ENCODE data around the gene FKBP2.
A peak's percentile ranks its signal among the peaks of the same experiment; 100 is the strongest.

FKBP2 gene

GRCh38 chr11:64241491-64242374 lies 838 bp downstream of the FKBP2 start:
- peak overlapping the region; percentile 69 for H3K4me3 ChIP-seq (ENCODE audit: low read depth, low read length)
- TF ChIP-seq, protein P1, sequence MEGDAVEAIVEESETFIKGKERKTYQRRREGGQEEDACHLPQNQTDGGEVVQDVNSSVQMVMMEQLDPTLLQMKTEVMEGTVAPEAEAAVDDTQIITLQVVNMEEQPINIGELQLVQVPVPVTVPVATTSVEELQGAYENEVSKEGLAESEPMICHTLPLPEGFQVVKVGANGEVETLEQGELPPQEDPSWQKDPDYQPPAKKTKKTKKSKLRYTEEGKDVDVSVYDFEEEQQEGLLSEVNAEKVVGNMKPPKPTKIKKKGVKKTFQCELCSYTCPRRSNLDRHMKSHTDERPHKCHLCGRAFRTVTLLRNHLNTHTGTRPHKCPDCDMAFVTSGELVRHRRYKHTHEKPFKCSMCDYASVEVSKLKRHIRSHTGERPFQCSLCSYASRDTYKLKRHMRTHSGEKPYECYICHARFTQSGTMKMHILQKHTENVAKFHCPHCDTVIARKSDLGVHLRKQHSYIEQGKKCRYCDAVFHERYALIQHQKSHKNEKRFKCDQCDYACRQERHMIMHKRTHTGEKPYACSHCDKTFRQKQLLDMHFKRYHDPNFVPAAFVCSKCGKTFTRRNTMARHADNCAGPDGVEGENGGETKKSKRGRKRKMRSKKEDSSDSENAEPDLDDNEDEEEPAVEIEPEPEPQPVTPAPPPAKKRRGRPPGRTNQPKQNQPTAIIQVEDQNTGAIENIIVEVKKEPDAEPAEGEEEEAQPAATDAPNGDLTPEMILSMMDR (IDR thresholded peaks at IDR 0.05; ENCODE audit: borderline replicate concordance, insufficient read depth, low read depth, low read length), result no peak

- no peak overlapping the region for H3K4me3 ChIP-seq (ENCODE audit: low read depth, low read length)
- TF ChIP-seq, protein P1 (IDR thresholded peaks at IDR 0.05; ENCODE audit: borderline replicate concordance, insufficient read depth, low read depth, low read length), result no peak
Measured at GRCh38 chr11:64243236-64243854, 2.5 kb downstream of the FKBP2 start.

- no peak overlapping the region for H3K4me3 ChIP-seq (ENCODE audit: low read depth, low read length)
- TF ChIP-seq, protein P1 (IDR thresholded peaks at IDR 0.05; ENCODE audit: borderline replicate concordance, insufficient read depth, low read depth, low read length), result no peak
Measured at GRCh38 chr11:64244107-64244506, 3.2 kb downstream of the FKBP2 start.

DNA sequence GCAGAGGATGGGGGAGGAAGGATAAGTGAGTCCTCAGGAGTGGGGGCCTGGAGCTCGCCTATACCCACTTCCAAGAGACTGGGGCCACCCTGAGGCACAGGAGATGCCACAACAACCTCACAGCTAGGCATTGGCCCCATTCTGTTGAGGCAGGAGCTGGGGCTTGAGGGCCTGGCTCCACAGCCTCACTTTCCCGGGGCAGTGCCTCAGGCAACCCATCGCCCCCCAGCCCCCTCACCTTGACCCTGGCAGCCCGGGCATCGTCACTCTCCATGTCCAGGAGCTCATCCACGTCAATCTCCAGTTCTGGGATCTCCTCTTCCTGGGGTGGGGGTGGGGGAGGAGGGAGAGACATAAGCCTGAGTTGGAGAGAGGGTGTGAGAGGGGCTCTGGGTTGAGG lies 4.1 kb downstream of the FKBP2 start:
- TF ChIP-seq, protein P1 (IDR thresholded peaks at IDR 0.05; ENCODE audit: borderline replicate concordance, insufficient read depth, low read depth, low read length), result no peak
- H3K4me3 ChIP-seq (ENCODE audit: low read depth, low read length), result peak overlapping the region; percentile 66

DNA sequence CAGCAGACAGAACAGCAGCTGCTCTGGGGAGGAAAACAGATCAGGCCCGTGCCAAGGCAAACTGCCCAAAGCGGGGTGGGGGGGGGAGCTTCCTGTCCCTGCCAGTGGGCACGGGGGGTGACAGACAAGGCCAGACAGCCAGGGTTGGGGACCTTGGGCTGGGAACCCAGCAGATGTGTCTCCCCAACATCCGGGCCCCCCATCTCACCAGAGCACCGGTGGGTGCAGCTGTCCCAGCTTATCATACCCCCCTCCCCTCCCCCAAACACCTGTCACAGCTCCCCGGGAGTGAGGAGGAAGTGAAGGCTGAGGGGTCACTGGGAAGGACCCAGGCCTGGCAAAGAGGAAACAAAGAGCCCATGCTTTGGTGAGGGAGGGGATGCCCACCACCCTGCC lies 4.5 kb downstream of the FKBP2 start:
- peak overlapping the region; percentile 66 for H3K4me3 ChIP-seq (ENCODE audit: low read depth, low read length)
- TF ChIP-seq, protein P1 (IDR thresholded peaks at IDR 0.05; ENCODE audit: borderline replicate concordance, insufficient read depth, low read depth, low read length), result no peak

- peak overlapping the region; percentile 66 for H3K4me3 ChIP-seq (ENCODE audit: low read depth, low read length)
- TF ChIP-seq, protein P1 (IDR thresholded peaks at IDR 0.05; ENCODE audit: borderline replicate concordance, insufficient read depth, low read depth, low read length), result no peak
Measured at GRCh38 chr11:64245797-64246620, 5.1 kb downstream of the FKBP2 start.

DNA sequence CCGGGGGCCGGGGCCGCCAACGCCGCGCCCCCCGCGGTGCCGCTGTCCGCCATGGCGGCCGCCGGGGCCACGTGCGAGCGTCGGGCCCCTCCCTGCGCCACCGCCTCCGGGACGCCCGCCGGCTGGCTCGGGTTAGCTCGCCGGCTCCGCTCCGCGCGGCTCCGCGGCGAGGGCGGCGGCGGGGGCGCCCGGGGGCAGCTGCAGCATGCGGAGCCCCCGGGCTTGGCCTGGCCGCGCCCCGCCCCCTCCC lies 5.7 kb downstream of the FKBP2 start:
- peak overlapping the region; percentile 66 for H3K4me3 ChIP-seq (ENCODE audit: low read depth, low read length)
